Activated CD4-positive, alpha-beta T cell treated with anti-CD3 and anti-CD28 coated beads for 48 hours (primary cell): ENCODE results near the gene CCR4.

Source experiments
- DNase-seq: peaks from one replicate; pipeline ENCODE4 v3.0.0-alpha.2; 2020

Gene CCR4

GRCh38 chr3:32990116-32990515, 38.7 kb downstream of the CCR4 start:
- DNase-seq, result no peak

DNA sequence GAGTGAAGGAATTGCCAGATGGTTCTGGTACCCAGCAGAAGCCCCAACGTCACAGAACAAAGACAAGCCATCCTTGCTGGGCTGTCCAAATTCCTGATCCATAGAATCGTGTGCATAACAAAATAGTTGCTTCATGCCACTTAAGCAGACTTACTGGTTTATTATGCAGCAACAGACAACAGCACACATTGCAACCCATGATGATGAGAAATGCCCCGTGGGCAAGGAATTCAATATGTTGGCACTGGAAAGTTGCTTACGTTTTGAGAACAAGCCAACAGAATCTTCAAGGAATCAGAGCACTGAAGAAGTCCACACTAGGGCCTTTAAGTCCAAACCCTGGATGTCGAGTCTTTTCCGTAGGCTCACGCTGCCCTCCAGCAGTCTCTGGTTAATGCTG, 40.3 kb downstream of the CCR4 start:
- DNase-seq, result no peak

GRCh38 chr3:32992310-32992686, 40.9 kb downstream of the CCR4 start:
- DNase-seq, result no peak

GRCh38 chr3:32994045-32994444, 42.6 kb downstream of the CCR4 start:
- DNase-seq, result no peak

GRCh38 chr3:32995098-32995497, 43.7 kb downstream of the CCR4 start:
- DNase-seq, result no peak

DNA sequence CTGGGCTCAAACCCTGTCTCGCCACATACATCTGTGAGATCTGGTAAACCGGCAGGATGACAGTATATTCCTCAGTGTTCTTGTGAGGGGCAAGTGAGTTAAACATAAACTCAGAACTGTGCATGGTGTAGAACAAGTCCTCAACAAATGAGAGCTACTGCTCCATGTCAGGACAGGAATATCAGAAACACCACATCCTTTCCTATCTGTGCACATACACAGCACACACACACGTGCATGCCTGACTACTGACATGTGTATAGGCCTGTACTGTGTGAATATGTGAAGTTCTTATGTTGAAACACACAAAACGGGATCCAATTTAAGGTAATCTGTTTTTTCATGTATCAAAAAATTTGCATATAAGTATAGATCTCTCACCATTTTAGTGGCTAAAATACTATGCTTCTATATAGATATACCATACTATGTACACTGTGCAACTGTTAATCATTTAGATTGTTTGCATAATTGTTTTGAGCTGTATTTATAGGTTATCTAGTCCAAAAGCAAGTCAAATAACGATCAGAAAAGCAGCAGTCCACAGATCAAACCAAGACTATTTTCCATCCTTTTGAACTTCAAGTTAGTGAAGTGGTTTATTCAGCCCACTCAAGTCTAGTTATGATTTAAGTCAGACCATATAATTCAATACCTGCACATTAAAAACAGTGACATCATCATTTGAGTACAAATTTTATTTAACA, 44.8 kb downstream of the CCR4 start:
- no peak for DNase-seq

DNA sequence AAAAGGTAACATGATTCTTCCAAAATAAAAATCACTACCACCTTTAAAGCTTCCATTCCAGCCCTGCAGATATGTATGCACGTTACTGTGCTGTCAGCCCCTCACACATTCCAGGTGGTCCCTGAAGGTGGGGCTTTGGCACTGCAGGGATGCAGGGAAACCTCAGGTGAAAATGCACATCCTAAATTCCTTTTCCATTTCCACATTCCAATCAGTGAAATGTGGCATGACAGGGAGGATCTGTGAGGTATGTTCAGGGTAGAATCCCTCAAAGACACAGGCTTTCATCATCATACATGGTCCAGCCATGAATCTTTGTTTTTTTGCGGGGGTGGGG, 45.3 kb downstream of the CCR4 start:
- no peak for DNase-seq

DNA sequence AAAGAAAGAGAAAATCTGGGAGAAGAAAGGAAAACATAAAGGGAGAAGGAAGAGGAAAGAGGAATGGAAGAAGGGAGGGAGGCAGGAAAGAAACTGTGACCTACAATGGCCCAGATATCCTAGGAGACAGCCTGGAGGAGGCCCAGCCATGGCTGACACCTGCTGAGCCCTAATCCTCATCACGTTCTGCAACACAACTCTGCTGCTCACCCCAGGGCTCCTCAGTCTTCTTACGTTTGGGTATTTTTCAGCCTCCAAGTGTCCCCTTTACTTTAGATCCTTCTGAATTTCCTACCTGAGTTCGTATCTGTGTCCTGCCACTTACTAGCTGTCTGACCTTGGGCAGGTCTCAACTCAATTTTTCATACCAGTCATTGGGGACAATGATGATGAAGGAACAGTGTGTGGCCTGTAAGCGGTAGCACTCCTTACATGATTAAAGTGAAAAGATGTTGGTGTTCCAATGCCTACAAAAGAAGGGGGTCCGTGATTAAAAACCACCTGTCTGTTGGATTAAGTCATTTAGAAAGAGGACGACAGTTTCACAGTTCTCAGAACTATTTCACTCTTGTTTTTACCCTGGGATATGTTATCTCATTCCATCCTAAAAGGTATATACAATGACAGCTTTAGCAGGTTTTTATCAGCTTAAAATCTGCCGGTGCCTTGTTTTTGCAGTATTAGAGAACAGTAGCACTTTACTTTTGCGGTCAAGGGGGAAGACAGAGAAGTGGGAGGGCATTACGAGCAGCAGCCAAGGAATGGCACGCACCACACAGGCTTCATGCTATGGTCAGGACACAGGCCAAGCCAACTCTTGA, 47.4 kb downstream of the CCR4 start:
- no peak for DNase-seq

- DNase-seq, result no peak
Measured at GRCh38 chr3:33000691-33001385, 49.4 kb downstream of the CCR4 start.

GRCh38 chr3:33001889-33002288, 50.4 kb downstream of the CCR4 start:
- no peak for DNase-seq

DNA sequence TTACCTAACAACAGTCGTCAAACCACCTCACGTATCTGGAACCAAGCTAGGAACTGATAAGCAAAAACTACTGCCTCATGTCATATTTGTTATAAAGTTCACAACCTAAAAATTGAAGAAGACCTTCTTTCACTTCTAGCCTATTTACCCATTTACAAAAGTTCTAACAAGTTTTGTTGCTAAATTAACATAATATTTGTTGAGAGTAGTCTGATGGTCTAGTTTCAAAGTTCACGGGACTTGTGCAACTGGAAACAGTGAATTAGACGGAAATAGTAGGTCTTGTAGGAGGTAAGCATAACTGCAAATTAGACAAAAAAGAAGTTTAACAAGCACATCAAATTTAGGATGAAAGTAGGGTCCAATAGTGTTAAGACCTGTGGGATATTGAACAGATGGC, 51.9 kb downstream of the CCR4 start:
- no peak for DNase-seq

- DNase-seq, result no peak
Measured at GRCh38 chr3:33004205-33004604, 52.8 kb downstream of the CCR4 start.

GRCh38 chr3:33004961-33005360, 53.5 kb downstream of the CCR4 start:
- DNase-seq, result no peak
